ENCODE data around the gene PEDS1.
"Not testable (repeated sequence)": the region's sequence is repeated elsewhere in the genome, so short reads cannot be mapped to it uniquely, and the experiment has no call there.

PEDS1 gene

GRCh38 chr20:50161494-50161893 is 8.0 kb upstream of the PEDS1 start:
- DNase-seq = not testable (repeated sequence)

- no peak for DNase-seq
Measured at GRCh38 chr20:50153153-50153499, 397 bp downstream of the PEDS1 start.

GRCh38 chr20:50152394-50153152 is 950 bp downstream of the PEDS1 start:
- no peak for DNase-seq

- DNase-seq = no peak
Measured at GRCh38 chr20:50151034-50151743, 2.3 kb downstream of the PEDS1 start.

- DNase-seq = no peak
Measured at GRCh38 chr20:50149481-50150254, 3.9 kb downstream of the PEDS1 start.

- DNase-seq = peak; percentile 82
Measured at GRCh38 chr20:50146732-50147662, 6.5 kb downstream of the PEDS1 start.

GRCh38 chr20:50146214-50146613 is 7.3 kb downstream of the PEDS1 start:
- no peak for DNase-seq

- no peak for DNase-seq
Measured at GRCh38 chr20:50145566-50145965, 8.0 kb downstream of the PEDS1 start.

- DNase-seq = no peak
Measured at GRCh38 chr20:50144362-50144761, 9.2 kb downstream of the PEDS1 start.

- DNase-seq = no peak
Measured at GRCh38 chr20:50142812-50143211, 10.7 kb downstream of the PEDS1 start.

GRCh38 chr20:50141811-50142561 is 11.5 kb downstream of the PEDS1 start:
- DNase-seq = no peak

GRCh38 chr20:50141018-50141675 is 12.4 kb downstream of the PEDS1 start:
- no peak for DNase-seq

GRCh38 chr20:50140339-50140859 is 13.1 kb downstream of the PEDS1 start:
- DNase-seq = no peak

- DNase-seq = no peak
Measured at GRCh38 chr20:50138479-50139393, 14.8 kb downstream of the PEDS1 start.

GRCh38 chr20:50138120-50138478 is 15.4 kb downstream of the PEDS1 start:
- no peak for DNase-seq

GRCh38 chr20:50137702-50138101 is 15.8 kb downstream of the PEDS1 start:
- not testable (repeated sequence) for DNase-seq

- DNase-seq = peak; percentile 33
Measured at GRCh38 chr20:50136822-50137599, 16.5 kb downstream of the PEDS1 start.

- DNase-seq = not testable (repeated sequence)
Measured at GRCh38 chr20:50135157-50135556, 18.4 kb downstream of the PEDS1 start.

Data from CD4-positive, alpha-beta T cell treated with Interleukin-6 for 4 hours (primary cell).